Iris pigment epithelial cell (primary cell): ENCODE results near the gene EXOC1L.

ENCODE experiments used
- DNase-seq: peaks from one replicate; pipeline ENCODE4 v3.0.0-alpha.2; 2011; ENCODE audit warnings: low read depth

Gene EXOC1L, protein sequence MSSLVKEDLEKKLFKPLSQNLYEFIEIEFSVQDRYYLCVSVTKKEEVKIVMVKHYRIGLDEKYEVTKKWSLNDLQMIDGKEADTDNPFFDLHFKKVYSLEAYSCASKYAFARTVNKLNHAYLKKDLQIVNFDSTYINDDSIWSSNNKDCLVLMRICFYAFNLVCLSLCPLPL

GRCh38 chr4:55819634-55820033, at the start of gene EXOC1L:
Gene EXOC1L, plus strand, starts transcription at chr4:55819790. Its CDS starts 237 bp downstream, at chr4:55820027.
- peak; percentile 2 for DNase-seq

DNA sequence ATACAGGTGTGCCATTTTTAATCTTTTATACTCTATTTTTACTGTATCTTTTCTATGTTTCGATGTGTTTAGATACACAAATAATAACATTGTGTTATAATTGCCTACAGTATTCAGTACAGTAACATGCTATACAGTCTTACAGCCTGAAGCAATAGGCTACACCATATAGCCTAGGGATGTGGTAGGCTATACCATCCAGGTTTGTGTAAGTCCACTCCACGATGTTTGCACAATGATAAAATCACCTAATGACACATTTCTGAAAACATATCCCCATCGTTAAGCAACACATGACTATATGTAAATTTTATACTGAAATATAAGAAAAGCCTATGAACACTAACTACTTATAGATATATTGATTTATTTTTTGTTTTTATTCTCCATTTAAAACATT, 48.9 kb upstream of the EXOC1L start:
- no peak for DNase-seq

GRCh38 chr4:55781341-55781740, 38.2 kb upstream of the EXOC1L start:
- DNase-seq = no peak

GRCh38 chr4:55781812-55782211, 37.8 kb upstream of the EXOC1L start:
- no peak for DNase-seq

- DNase-seq = no peak
These were observed 36.0 kb upstream of the EXOC1L start for GRCh38 chr4:55783584-55783983.

DNA sequence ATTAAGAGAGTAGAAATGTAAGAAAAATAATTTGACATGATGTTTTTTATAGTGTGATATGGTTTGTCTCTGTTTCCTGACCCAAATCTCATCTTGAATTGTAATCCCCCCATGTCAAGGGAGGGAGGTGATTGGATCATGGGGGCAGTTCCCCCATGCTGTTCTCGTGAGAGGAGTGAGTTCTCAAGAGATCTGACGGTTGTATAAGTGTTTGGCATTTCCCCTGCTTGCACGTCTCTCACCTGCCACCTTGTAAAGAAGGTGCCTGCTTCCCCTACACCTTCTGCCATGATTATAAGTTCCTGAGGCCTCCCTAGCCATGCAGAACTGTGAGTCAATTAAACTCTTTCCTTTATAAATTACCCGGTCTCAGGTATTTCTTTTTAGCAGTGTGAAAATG, 34.8 kb upstream of the EXOC1L start:
- no peak for DNase-seq

- DNase-seq = peak; percentile 15
These were observed 27.9 kb upstream of the EXOC1L start for GRCh38 chr4:55791666-55792065.

DNA sequence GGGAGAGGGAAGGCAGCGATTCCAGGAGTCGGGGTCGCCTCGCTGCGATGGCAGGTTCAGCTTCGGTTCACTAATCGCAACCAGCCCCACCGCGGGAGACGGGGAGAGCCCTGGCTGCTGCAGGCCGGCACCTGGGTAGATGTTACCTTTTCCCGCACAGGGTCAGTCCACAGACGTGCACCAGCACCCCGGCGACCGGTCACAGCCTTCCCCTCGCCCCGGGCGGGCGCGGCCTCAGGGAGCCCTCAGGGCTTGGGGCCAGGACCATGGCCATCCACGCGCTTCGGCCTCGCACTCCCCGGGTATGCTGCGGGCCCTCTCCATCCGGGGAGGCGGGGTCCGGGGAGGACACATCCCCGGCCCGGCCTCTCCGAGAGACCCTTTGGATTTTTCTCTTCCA, 26.1 kb upstream of the EXOC1L start:
- no peak for DNase-seq

- DNase-seq = no peak
These were observed 25.5 kb upstream of the EXOC1L start for GRCh38 chr4:55794053-55794452.

DNA sequence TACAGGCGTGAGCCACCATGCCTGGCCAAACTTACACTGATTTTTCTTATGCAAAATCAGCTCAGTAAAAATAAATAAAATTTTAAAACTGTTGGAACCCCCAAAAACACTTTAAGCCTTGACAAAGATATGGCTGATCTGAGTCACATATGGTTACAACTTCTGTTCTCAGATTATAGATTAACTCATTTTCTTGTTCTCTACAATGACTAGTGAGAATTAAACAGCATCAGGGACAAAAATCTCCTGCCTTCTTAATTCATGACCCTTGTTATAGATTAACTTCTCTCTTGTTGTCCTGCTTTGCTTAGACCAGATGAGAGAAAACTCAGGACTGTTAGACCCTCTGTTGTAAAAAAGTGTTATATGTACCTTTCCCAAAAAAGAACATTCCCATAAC, 24.2 kb upstream of the EXOC1L start:
- no peak for DNase-seq

DNA sequence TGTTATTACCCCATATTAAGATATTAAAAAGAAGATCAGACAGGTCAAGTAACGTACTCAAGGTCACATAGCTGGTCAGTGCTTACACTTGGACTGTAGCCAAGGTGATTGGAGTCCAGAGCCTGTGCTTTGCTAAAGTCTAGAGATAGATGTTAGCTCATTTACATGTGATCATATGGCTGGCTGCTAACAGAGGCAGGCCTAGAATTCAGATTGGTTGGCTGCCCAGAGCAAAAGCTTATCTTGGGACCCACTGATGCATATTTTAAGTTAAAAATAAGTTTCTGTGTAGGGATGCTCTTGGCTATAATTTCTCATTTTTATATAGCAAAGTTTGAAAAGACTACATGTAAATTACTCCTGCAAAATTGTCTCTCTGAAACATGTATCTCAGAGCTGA, 18.1 kb upstream of the EXOC1L start:
- DNase-seq = no peak

DNA sequence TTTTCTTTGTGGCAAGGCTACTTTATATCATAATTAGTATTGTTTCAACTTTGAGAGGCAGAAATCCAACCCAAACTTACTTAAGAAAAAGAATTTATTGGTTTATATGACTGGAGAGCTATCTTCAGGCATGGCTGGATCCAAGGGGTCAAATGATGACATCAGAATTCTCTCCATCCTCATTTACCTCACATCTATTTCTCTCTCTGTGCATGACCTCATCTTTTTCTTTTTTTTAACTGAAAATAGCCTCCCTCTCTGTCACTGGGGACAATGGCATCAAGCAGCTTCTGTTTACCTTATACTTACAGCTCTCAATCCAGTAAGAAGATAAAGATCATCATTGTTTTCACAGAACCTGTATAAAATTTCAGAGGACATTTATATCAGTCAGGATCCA, 12.0 kb upstream of the EXOC1L start:
- DNase-seq = no peak

- DNase-seq = no peak
These were observed 11.4 kb upstream of the EXOC1L start for GRCh38 chr4:55808186-55808585.

- no peak for DNase-seq
These were observed 11.0 kb upstream of the EXOC1L start for GRCh38 chr4:55808632-55809031.

DNA sequence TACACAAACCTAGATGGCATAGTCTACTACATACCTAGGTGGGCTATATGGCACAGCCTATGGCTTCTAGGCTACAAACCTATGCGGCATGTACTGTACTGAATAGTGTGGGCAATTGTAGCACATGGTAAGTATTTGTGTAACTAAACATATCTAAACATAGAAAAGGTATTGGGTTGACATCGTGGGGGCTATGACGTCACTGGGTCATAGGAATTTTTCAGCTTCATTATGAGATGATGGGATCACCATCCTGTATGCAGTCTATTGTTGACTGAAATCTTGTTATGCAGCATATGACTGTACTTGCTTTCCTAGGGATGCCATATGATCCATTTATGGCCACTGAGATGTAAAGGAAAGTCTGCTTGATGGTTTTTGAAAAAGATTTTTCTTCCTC, 1.9 kb upstream of the EXOC1L start:
- DNase-seq = no peak

GRCh38 chr4:55820279-55820678, 689 bp downstream of the EXOC1L start:
- DNase-seq = no peak

- no peak for DNase-seq
These were observed 2.7 kb downstream of the EXOC1L start for GRCh38 chr4:55822329-55822728.

GRCh38 chr4:55824865-55825264, 5.3 kb downstream of the EXOC1L start:
- no peak for DNase-seq

- DNase-seq = no peak
These were observed 7.4 kb downstream of the EXOC1L start for GRCh38 chr4:55826986-55827385.

DNA sequence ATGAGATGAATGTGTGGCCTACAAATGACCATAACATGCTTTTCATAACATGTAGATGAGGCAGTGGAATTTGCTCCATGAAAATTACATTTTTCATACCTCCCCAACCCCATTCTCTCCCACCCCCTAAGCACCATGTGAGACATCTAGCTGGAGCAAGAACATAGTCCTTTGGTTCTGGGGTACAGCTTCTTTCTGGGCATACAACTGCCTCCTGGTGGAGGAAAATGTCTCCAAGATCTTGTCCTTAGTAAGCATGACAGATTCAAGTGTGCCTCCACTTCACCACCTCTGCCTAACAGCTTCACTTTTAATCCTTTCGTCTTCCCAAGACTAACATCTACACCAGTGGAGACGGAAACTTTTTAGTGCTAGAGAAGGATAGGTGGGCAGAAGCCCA, 8.0 kb downstream of the EXOC1L start:
- no peak for DNase-seq

GRCh38 chr4:55830048-55830447, 10.5 kb downstream of the EXOC1L start:
- DNase-seq = no peak

DNA sequence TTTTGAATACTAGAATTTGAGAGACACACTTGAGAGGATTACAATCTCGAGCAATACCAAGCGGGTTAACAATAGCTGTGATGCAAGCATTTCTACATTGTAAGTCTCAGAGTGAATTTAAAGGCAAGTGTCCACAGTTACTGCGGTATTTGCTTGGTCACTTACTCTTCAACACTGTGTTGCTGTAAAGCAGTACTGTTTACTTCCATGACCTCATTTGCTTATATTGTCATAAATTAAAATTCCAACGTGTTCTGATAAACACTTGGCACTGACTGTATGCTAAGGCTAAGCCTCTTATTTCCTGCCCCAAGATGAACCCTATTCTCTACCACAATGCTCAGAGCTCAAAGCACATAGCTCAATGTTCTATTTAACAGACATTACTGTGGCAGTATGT, 11.1 kb downstream of the EXOC1L start:
- DNase-seq = no peak

DNA sequence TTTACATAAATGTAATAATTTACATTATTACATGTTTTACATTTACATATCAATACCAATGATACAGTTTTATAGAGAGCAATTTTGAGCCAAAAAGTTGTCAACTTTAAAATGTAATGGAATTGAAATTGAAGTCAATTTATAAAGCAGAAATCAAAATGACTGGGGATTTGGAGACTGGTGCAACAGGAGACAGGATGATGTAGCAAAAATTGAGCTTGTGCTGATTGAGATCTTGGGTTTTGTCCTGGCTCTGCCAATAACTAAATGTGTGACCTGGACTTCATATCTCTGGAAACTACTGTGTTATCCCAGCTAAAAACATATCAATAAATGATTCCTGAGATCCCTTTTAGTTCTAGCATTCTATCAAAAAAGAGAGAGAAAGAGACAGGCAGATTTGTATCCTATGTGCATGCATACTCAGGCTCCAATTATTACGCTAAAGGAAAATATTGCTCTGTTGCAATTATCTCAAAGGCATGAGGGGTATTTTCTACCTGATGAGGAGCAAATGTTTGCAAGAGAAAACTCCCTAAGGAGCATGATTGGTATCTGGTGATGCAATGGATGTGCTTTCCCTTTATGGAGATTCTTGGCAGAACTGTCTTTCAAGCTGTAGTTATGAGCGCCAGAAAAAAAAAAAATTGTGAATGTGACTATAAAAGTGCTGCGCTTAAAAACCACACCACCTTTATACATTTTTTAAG, 14.7 kb downstream of the EXOC1L start:
- DNase-seq = no peak

- no peak for DNase-seq
These were observed 18.3 kb downstream of the EXOC1L start for GRCh38 chr4:55837903-55838302.
